GM23338 (cell line): ENCODE data around the gene TRAF3.

Source experiments
- CREB1 ChIP-seq: fragments of 250-450 bp; sonication (Bioruptor Pico); IDR thresholded peaks from 2 replicates; pipeline ENCODE4 v1.5.0; 2020; ENCODE audit warnings: low read depth, mild to moderate bottlenecking, moderate library complexity
- EZH2 ChIP-seq: fragments of 200-600 bp; sonication (generic); IDR thresholded peaks from one replicate; pipeline ENCODE4 v1.8.0; 2017; ENCODE audit warnings: antibody characterized with exemption, mild to moderate bottlenecking, low read depth; ENCODE audit not compliant: unreplicated experiment
- EZH2phosphoT487 ChIP-seq: fragments of 200-600 bp; sonication (generic); IDR thresholded peaks from one replicate; pipeline ENCODE4 v1.8.1; 2018; ENCODE audit warnings: antibody characterized with exemption; ENCODE audit not compliant: unreplicated experiment
- POLR2AphosphoS5 ChIP-seq: IDR thresholded peaks from 2 replicates; pipeline ENCODE4 v1.6.1; 2016; ENCODE audit warnings: antibody characterized with exemption, low read depth
- REST ChIP-seq: IDR thresholded peaks from one replicate; pipeline ENCODE4 v1.6.1; 2018; ENCODE audit warnings: antibody characterized with exemption; ENCODE audit not compliant: unreplicated experiment
- STAT1 ChIP-seq: IDR thresholded peaks from one replicate; pipeline ENCODE4 v1.6.1; 2016; ENCODE audit warnings: antibody characterized with exemption; ENCODE audit not compliant: unreplicated experiment
- ZNF114 ChIP-seq: fragments of 250-450 bp; sonication (Bioruptor Pico); IDR thresholded peaks from 2 replicates; pipeline ENCODE4 v1.5.0; 2020; ENCODE audit warnings: mild to moderate bottlenecking, moderate library complexity
- ZNF331 ChIP-seq: fragments of 250-450 bp; sonication (Bioruptor Pico); IDR thresholded peaks from 2 replicates; pipeline ENCODE4 v1.5.0; 2020; ENCODE audit warnings: low read depth, mild to moderate bottlenecking, moderate library complexity
- TF ChIP-seq, protein P1 (sequence below), 2 experiments: fragments of 200-600 bp in 1 of 2; sonication (generic) in 1 of 2; conservative IDR thresholded peaks; 2 replicates each; pipeline versions ENCODE4 v1.5.1 to v1.6.1; 2016 to 2017; ENCODE audit warnings: antibody characterized with exemption in 2 of 2, low read depth in 2 of 2, mild to moderate bottlenecking in 2 of 2, moderate library complexity in 1 of 2

DNA sequence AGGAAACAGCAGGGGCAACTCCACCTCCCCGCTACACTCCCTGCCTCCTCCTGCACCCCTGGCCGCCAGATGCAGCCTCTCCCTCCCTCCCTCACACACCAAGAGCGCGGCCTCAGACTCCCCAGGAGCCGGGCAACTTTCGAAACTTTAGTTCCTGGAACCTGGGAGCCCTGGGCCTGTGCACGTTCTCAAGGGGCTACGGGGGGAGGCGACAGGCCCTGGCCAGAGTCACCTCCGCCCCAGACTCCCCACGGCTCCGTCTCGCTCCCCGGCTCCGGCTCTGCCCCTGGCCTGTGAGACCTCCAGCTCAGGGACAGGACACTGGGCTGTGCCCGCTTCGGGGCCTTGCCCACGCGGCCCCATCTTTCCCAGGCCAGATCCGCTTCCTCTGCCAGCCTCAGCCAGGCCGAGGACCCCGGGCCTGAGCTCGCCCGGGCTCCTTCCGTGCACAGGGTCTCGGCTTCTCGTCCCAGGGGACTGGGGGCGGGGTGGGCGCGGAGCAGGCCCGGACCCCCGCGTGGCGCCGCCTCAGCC lies 150.7 kb downstream of the TRAF3 start:
- TF ChIP-seq EZH2 (peak; percentile 57), EZH2phosphoT487 (no peak), ZNF331 (CRISPR knock-in tag) (no peak), CREB1 (CRISPR knock-in tag) (no peak), REST (no peak), POLR2AphosphoS5 (no peak), STAT1 (no peak), ZNF114 (no peak)
- TF ChIP-seq, protein P1, sequence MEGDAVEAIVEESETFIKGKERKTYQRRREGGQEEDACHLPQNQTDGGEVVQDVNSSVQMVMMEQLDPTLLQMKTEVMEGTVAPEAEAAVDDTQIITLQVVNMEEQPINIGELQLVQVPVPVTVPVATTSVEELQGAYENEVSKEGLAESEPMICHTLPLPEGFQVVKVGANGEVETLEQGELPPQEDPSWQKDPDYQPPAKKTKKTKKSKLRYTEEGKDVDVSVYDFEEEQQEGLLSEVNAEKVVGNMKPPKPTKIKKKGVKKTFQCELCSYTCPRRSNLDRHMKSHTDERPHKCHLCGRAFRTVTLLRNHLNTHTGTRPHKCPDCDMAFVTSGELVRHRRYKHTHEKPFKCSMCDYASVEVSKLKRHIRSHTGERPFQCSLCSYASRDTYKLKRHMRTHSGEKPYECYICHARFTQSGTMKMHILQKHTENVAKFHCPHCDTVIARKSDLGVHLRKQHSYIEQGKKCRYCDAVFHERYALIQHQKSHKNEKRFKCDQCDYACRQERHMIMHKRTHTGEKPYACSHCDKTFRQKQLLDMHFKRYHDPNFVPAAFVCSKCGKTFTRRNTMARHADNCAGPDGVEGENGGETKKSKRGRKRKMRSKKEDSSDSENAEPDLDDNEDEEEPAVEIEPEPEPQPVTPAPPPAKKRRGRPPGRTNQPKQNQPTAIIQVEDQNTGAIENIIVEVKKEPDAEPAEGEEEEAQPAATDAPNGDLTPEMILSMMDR (conservative IDR thresholded peaks at IDR 0.05; ENCODE audit: low read depth in 2 of 2): no peak
